HG02678 (cell line): Measurements from ENCODE around the gene EPDR1.

Experiments used
- ATAC-seq: cut with Tn5 transposase; IDR thresholded peaks from one replicate; pipeline ENCODE4 v1.9.1; 2021; ENCODE audit warnings: mild to moderate bottlenecking, moderate library complexity; ENCODE audit not compliant: unreplicated experiment

The EPDR1 gene

GRCh38 chr7:37973915-37974314 lies 53.5 kb downstream of the EPDR1 start:
- ATAC-seq = no peak

DNA sequence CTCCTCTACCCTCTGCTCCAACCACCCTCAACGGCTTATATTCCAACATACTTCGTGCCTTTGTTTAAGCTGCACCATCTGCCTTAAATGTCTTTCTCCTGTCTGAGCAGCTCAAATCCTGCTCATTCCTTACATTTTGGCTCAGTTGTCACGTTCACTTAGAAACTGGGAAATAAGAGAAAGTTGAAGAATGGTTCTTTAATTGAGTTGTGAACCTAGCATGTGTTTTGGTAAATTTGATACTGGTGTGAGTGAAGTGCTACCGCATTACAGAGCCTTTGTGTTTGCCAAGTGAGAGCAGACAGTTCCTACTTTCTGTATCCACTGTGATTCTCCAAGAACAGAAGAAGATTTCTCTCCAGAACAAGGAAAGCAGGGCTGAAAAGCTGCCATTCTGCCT lies 54.3 kb downstream of the EPDR1 start:
- no peak for ATAC-seq

GRCh38 chr7:37977243-37977642 lies 56.8 kb downstream of the EPDR1 start:
- ATAC-seq = no peak

GRCh38 chr7:37981664-37982063 lies 61.2 kb downstream of the EPDR1 start:
- no peak for ATAC-seq

GRCh38 chr7:37982423-37982822 lies 62.0 kb downstream of the EPDR1 start:
- ATAC-seq = no peak

DNA sequence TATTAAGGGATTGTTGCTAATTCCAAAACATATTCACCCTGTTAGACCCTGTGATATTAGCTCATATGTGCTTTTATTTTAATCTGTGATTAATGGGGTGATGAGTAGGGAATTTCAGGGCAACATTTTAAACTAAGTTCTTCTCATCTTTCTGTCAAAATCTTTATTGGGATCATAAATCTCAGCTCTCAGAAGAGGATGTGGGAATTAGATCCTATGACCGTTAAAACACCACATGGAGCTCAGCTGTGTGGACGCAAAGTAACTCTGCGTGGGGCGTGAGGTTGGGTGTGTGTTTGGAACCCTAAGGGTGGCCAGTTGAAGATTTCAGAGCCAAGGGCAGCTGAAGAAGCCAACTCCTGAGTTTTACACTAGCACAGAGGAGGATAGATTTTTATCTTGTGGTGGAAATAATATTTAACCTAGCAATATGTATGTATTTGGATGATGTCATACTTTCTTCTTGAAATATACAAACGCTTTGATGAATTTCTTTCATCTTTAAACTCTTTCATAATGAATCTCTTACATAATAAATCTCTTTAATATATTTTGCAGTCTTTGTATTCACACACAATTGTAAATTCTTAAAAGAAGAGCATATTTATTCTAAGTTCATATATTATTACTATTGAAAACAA lies 64.4 kb downstream of the EPDR1 start:
- ATAC-seq = no peak

DNA sequence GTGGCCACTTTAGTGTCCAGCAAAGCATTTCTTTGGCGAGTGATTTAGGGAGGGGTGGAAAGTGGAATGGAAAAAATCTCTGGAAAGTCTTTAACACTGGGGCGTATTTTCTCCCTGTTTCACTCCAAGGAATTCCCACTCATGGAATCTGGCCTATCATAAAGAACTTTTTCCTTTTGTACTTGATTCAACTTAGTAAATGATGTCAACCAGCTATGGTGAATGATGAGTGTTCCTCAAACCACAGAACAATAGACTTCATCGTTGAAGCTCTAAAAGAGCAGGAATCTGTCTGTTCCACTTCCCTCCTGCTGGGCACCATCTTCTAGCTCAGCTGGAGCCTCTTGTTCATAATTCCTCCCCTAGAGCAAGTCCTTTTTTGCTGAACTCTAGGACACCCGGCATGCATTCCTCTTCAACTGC lies 66.5 kb downstream of the EPDR1 start:
- ATAC-seq = no peak

DNA sequence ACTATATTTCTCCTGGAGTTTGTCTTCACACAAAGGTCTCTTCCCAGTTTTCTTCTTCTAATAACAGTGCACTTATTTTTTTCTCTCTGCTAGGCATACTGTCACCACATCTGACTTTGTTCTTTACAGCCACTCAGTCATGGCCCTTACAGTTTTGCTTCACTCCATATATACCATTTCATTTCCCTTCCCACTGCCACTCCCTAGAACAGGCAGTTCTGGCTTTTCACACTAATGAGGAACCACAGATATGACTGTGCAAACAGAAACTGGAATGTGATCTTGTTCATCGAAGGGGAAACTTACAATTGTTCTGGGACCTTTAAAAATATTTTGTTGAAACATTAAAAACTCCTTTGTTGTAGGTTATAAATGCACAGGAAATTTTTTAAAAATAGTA lies 67.3 kb downstream of the EPDR1 start:
- no peak for ATAC-seq

DNA sequence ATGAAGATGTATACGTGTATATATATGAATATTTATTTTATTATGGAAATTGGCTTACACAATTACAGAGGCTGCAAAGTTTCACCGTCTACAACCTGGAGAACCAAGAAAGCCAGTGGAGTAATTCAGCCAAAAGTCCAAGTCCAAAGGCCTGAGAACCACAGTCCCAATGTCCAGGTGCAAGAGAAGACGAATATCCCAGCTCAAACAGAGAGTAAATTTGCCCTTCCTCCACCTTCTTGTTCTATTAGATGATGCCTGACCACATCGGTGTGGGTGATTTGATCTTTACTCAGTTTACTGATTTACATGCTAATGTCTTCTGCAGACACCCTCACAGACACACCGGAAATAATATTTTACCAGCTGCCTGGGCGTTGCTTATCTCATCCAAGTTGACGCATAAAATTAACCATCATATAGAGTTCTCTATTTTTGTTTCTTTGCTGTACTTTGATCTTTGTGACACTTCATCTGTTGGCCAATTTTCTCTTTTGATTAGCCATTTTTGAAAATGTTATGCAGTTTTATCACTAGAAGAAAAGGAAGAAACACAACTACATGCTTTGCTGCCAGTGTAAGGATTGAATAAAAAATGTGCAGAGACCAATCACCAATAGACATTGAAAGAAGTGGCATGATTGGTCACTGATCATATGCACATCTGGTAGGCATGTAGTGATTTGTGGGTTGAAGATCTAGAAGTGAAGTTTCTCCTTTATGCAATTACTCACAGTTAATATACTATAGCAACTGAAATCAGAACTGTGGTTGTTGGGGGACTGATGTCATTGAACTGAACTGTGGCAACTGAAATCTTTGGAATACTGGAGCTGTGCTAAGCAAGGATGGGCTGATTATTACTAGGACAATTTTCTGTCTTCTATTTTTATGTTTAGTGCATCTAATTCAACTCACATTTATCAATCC lies 68.5 kb downstream of the EPDR1 start:
- no peak for ATAC-seq

DNA sequence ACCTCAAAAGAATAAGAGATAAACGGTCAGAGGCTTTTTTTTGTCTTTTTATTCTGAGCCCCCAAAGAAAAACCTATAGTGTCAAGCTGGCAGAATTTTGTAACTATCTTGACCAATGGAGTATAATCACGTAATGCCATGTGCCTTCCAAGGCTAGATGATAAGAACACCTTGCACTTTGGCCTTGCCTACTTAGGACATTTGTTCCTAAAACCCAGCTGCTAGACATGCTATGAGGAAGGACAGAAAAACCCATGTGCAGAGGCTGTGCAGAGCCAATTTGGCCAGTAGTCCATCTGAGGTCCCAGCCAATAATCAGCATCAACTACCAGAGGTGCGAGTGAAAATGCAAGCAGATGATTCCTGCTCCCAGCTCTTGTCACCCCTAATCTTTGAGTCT lies 69.9 kb downstream of the EPDR1 start:
- ATAC-seq = no peak

- ATAC-seq = peak; percentile 48
These were observed 72.6 kb downstream of the EPDR1 start for GRCh38 chr7:37993060-37993501.

- no peak for ATAC-seq
These were observed 79.2 kb downstream of the EPDR1 start for GRCh38 chr7:37999673-38000072.

DNA sequence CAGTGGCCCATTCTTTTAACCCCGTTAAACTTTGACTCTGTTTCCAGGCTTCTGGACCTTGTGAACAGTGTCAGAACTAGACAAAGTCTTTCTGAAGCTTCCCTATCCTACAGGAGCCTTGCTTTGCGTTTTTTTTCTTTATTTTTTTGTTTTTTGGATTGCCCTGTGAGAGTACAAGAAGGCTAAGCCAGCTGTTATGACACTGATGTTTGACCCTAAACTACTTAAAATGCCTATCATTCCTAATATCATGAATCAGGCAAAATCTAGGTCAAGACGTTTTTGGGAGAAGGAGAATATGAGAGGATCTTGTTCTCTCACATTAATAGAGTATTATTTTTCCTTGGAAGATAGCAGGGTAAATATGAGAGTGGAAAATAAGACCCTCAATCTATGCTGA lies 79.8 kb downstream of the EPDR1 start:
- ATAC-seq = no peak
